ENCODE measurements around the gene MED28. TPM values are rescaled to one million over a fixed set of nuclear protein-coding genes. Genes with fewer than 3 reads are reported as not detected.

The MED28 gene
- total and polyA plus RNA-seq, 2 of the 4 experiments (the other 2 are of a cell fraction) = 8.8 to 9.3 TPM

- Histone ChIP-seq H4K91ac (ENCODE audit: insufficient read depth, low read depth, low read length) (no peak overlapping the region), H3K36me3 (ENCODE audit: control insufficient read depth, insufficient read depth, low read length) (peaks cover 33% of the 10 kb centered on the region), H2BK20ac (ENCODE audit: low read depth, low read length) (no peak overlapping the region; the same call in 1 of the 2 replicates), H3K27me3 (ENCODE audit: control insufficient read depth, insufficient read depth, low read length) (no peaks in the 10 kb centered on the region), H3K9me3 (ENCODE audit: control insufficient read depth, insufficient read depth, low read length) (no peaks in the 10 kb centered on the region), H3K14ac (replicated peaks; ENCODE audit: low read depth, low read length) (no peak overlapping the region), H3K9me1 (ENCODE audit: insufficient read depth, low read length) (no peaks in the 10 kb centered on the region; the same call in 1 of the 2 replicates), H3K56ac (ENCODE audit: extremely low read depth, insufficient read depth, low read length) (no peak overlapping the region), H2BK120ac (ENCODE audit: low read depth, low read length) (no peak overlapping the region), H3K4ac (ENCODE audit: low read depth, low read length) (no peak overlapping the region), H3K4me3 (ENCODE audit: insufficient read depth, low read depth, low read length) (no peak overlapping the region), H3K18ac (ENCODE audit: low read depth, low read length) (no peak overlapping the region), H4K8ac (ENCODE audit: low read depth in 2 of 2, low read length in 2 of 2) (no peak overlapping the region), H3K9ac (ENCODE audit: low read depth, low read length) (no peak overlapping the region), H4K20me1 (ENCODE audit: insufficient read depth, low read length) (no peaks in the 10 kb centered on the region), H2AK5ac (ENCODE audit: low read depth, low read length) (no peak overlapping the region), H2AK9ac (replicated peaks; ENCODE audit: low read depth, low read length, poor library complexity) (no peak overlapping the region), H2BK5ac (ENCODE audit: low read depth, low read length, poor library complexity, severe bottlenecking) (no peak overlapping the region), H2AFZ (replicated peaks; ENCODE audit: low read length, poor library complexity) (no peak overlapping the region), H3K4me2 (ENCODE audit: low read depth, low read length) (no peak overlapping the region), H3K79me1 (ENCODE audit: low read depth in 1 of 2, low read length in 2 of 2) (no peaks in the 10 kb centered on the region; a peak in 1 of 4 replicates), H3K4me1 (ENCODE audit: control insufficient read depth, insufficient read depth, low read length) (no peaks in the 10 kb centered on the region), H2BK15ac (ENCODE audit: low read depth, low read length) (no peak overlapping the region), H3K27ac (ENCODE audit: insufficient read depth, low read length) (no peak overlapping the region), H4K5ac (ENCODE audit: low read depth, low read length) (no peak overlapping the region), H3K23ac (ENCODE audit: low read depth, low read length) (no peak overlapping the region)
- no peak for TF ChIP-seq RFX5 (IDR thresholded peaks at IDR 0.05; ENCODE audit: low read depth, low read length)
- no peak for TF ChIP-seq RAD21 (IDR thresholded peaks at IDR 0.05; ENCODE audit: low read length)
- TF ChIP-seq FOS (IDR thresholded peaks at IDR 0.05; ENCODE audit: low read depth, low read length) = no peak
- TF ChIP-seq CHD1 (IDR thresholded peaks at IDR 0.05; ENCODE audit: low read depth, low read length) = no peak
- TF ChIP-seq CEBPB (IDR thresholded peaks at IDR 0.05; ENCODE audit: low read depth, low read length) = no peak
- no peak for TF ChIP-seq MXI1 (IDR thresholded peaks at IDR 0.05; ENCODE audit: borderline replicate concordance, low read depth, low read length)
- no peak for TF ChIP-seq CTCF (conservative IDR thresholded peaks at IDR 0.05; ENCODE audit: low read depth, low read length)
- TF ChIP-seq POLR2A (IDR thresholded peaks at IDR 0.05; ENCODE audit: low read depth, low read length) = no peak
- TF ChIP-seq MAFK (IDR thresholded peaks at IDR 0.05; ENCODE audit: low read depth, low read length) = no peak
- no peak for TF ChIP-seq USF2 (IDR thresholded peaks at IDR 0.05; ENCODE audit: low read depth, low read length)
- no peak for TF ChIP-seq MAZ (IDR thresholded peaks at IDR 0.05; ENCODE audit: borderline replicate concordance, low read depth, low read length)
- TF ChIP-seq SMC3 (IDR thresholded peaks at IDR 0.05; ENCODE audit: low read depth, low read length) = no peak
- no peak for TF ChIP-seq NFE2L2 (IDR thresholded peaks at IDR 0.05; ENCODE audit: low read depth, low read length)
- no peak for TF ChIP-seq BHLHE40 (IDR thresholded peaks at IDR 0.05; ENCODE audit: low read depth, low read length)
- no peak for TF ChIP-seq ELK1 (IDR thresholded peaks at IDR 0.05; ENCODE audit: borderline replicate concordance, low read depth, low read length)
- no peak for TF ChIP-seq RCOR1 (IDR thresholded peaks at IDR 0.05; ENCODE audit: insufficient replicate concordance, low read length)
- CTCF ChIA-PET = no interaction called here
- BruUV-seq (replicated peaks) = no TSS peak
- POLR2A ChIA-PET (ENCODE audit: unreplicated experiment) = no interaction called here
- WGBS, 2 experiments (ENCODE audit: extremely low coverage in 2 of 2, insufficient read length in 1 of 2) = 91% methylated on average over 4 of the region's 9 CpGs; no CpG with 5 or more reads in 1 of the 2 experiments
- intact Hi-C loops (cut with micrococcal nuclease) = no loop called here
- ATAC-seq (ENCODE audit: low read depth) (no peak), DNase-seq (no peak)
- in situ Hi-C loops (cut with MboI; ENCODE audit: low sequenced_read_pairs) = loop anchor here (25.0 kb wide), 2 partner anchors 225 to 425 kb away; partner anchors contain the start of genes DCAF16, LCORL and NCAPG
- dilution Hi-C loops (cut with HindIII; ENCODE audit: low sequenced_read_pairs, unreplicated experiment) = no loop called here
These were observed 27.2 kb upstream of the MED28 start for GRCh38 chr4:17587094-17587822.
